Sciatic nerve (tissue), 2 donors: ENCODE measurements around the gene KDM1A. TPM values are rescaled to one million over a fixed set of nuclear protein-coding genes. Genes with fewer than 3 reads are reported as not detected.
"Not testable (repeated sequence)": the region's sequence is repeated elsewhere in the genome, so short reads cannot be mapped to it uniquely, and the experiment has no call there.

Source experiments
- ATAC-seq: fragments of 200-7000 bp; cut with Tn5 transposase; one replicate; pipeline ENCODE4 v1.9.1; 2020; ENCODE audit warnings: mild to moderate bottlenecking, moderate library complexity
- DNase-seq: peaks from one replicate; pipeline ENCODE4 v3.0.0-alpha.2; 2020; ENCODE audit warnings: low spot score
- intact Hi-C: fragments of 100-400 bp; cut with DNase I; formaldehyde crosslinking; loops from one replicate; pipeline ENCODE4 v1.14.2; 2022
- total RNA-seq: library from RNA; stranded (reverse); fragmentation: NEBNext Ultra II Directional; extraction: Animal tissue kit (Norgen Biotek cat#: 25700); gene quantifications from one replicate; pipeline ENCODE4 v1.2.1, GENCODE V29; 2021
- donor health status: DM: no; HTN: no; CAD: no.
- donor health status: DM: no; HTN: no; CAD: no.

The KDM1A gene
- total RNA-seq, 1 donor from 2014 or later = 39.9 TPM

DNA sequence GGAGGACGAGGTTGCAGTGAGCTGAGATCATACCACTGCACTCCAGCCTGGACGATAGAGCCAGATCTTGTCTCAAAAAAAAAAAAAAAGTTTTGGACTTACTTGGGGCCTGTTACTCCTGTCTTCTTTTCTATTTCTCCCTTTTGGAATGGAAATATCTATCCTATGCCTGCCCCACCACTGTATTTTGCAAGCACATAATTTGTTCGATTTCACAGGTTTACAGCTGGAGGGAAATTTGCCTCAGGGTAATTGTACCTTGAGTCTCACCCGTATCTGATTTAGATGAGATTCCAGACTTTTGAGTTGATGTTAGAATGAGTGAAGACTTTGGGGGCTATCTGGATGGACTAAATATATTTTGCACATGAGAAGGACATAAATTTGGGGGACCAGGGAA is 12.2 kb upstream of the KDM1A start:
- intact Hi-C loops = no loop called here
- ATAC-seq (no peak), DNase-seq (no peak)

DNA sequence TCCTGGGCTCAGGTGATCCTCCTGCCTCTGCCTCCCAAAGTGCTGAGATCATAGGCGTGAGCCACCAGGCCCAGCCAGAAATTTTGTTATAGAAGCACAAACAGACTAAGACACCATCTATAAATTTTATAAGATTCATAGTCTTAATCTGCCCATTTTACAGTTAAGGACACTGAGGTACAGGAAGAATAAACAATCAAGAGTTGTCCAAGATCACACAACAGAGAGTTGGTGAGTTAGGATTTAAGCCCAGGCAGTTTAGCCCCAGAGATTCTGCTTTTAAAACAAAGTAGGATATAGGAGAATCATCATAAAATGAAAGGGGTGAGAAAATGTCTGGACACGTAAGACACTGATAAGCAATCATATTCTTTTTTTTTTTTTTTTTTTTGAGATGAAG is 10.4 kb upstream of the KDM1A start:
- DNase-seq (no peak), ATAC-seq (no peak)
- intact Hi-C loops = no loop called here

DNA sequence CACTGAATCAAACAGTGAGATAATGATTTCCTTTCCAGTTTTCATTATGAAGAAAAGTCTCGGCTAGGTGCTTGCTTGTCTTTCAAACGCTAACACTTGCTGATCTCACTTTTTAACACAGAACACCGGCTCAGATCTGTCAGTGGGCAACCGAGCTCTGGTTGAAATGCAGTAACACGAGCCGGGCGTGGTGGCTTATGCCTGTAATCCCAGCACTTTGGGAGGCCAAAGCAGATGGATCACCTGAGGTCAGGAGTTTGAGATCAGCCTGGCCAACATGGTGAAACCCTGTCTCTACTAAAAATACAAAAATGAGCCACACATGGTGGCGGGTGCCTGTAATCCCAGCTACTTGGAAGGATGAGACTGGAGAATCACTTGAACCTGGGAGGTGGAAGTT is 9.2 kb upstream of the KDM1A start:
- ATAC-seq, intact Hi-C loops, DNase-seq: not testable (repeated sequence)

DNA sequence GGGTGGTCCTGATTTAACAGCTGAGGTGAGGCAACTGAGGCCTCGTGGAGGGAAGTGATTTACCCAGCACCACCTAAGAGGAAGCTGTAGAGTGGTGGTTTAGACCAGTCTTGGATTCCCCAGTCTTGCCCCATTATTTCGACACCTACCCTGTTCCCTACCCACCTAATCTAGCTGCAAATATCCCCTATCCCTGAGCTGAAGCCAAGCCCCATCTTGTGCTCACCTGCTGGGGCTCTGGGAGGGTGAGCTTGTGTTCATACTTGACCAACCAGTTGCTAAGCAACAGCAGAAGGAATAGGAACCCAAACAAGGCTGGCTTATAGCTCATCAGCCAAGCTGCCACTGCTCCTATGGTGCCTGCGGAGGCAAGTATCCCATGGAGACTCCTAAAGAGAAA is 5.6 kb upstream of the KDM1A start:
- intact Hi-C loops = no loop called here
- ATAC-seq = no peak
- no peak for DNase-seq

DNA sequence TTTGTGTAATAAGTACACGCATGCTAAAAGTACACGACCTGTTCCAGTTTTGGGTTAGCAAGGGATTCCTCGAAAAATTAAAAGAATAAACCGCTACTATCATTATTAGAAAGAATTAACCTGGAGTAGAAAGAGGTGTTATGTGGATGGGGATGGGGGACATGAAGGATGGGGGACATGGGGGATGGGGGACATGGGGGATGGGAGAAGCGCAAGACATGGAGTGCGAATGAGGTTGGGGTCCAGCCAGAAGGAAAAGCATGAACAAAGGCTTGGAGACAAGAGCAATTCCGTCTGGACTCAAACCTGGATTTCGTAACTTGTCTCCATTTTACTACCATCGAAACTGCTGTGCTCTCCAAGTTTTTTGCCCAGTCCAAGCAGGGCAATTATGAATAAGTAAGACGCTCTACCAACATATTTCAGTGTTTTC is 591 bp upstream of the KDM1A start:
- intact Hi-C loops = no loop called here
- DNase-seq = no peak
- peak; percentile 31 for ATAC-seq

DNA sequence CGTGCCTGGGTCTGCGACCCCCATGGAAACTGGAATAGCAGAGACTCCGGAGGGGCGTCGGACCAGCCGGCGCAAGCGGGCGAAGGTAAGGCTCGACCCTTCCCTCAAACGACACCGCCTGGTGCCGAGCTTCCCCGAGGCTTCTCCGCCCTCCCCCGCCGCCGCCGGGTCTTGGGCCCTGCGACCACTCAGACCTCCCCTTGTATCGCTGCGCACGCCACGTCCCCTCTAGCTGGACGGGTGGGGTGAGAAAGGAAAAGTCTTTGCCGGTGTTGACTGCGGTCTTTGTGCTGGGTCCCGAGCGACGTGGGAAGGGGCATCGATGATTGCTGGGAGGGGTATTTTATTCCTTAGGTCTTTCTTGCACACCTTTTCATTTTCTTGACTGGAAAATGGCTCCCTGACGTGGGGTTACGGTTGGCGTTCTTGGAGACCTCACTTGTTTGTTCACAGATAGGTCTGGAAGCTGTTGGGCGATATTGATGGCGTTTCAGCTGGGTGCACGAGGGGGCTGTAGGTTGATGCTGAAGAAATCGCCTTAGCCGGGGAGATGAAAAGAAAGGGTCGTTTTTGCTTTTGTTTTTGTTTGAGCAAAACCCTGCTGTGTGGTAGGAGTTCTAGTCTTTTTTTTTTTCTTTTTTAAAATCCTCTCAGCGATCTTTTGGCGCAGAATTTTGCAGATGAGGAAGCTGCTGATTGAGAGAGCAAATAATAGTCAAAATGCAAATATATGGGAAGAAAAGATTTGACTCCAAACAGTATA is 776 bp downstream of the KDM1A start:
- peak; percentile 64 for DNase-seq
- intact Hi-C loops = no loop called here
- peak; percentile 21 for ATAC-seq

DNA sequence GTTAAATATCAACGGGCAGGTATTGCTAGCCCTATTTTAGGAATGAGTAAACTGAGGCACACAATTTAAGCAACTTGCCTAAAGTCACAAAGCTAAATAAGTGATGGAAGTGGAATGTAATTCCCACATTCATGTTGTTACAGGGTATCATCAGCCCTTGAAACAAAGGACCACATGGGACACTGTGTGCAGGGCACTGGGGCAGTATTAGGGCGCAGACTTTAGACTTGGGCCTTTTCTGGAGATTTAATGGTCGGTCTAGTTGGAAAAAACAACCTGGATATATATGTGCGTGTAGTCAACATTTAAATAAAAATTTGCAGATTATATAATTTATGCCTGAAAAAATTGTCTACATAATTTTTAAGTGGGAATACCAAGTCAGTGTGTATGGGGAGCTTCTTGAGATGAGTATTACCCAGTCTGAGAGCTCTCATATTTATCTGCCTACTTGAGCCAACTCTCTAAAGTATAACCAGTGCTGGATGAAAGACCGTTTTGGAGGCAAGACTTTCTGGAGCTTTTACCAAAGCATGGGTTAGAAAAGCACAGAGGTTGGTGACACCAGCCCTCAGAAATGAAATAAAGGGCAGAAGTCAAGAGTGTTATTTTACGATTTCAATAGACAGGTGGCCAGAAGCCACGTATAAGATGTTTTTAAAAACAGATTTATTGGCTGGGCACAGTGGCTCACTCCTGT is 1.6 kb downstream of the KDM1A start:
- no peak for ATAC-seq
- DNase-seq = no peak
- intact Hi-C loops = no loop called here

DNA sequence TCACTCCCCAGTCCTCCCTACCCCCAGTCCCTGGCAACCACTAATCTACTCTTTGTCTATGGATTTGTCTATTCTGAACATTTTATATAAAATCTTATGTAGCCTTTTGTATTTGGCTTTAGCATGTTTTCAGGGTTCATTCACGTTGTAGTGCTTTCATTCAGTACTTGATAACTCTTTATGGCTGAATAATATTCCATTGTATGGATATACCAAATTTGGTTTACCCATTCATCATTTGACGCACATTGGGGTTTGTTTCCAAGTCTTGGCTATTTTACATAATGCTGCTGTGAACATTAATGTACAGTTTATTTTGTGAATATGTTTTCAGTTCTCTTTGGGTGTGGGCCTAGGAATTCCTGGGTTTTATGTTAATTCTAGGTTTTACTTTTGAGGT is 2.6 kb downstream of the KDM1A start:
- DNase-seq = no peak
- no peak for ATAC-seq
- intact Hi-C loops = no loop called here

DNA sequence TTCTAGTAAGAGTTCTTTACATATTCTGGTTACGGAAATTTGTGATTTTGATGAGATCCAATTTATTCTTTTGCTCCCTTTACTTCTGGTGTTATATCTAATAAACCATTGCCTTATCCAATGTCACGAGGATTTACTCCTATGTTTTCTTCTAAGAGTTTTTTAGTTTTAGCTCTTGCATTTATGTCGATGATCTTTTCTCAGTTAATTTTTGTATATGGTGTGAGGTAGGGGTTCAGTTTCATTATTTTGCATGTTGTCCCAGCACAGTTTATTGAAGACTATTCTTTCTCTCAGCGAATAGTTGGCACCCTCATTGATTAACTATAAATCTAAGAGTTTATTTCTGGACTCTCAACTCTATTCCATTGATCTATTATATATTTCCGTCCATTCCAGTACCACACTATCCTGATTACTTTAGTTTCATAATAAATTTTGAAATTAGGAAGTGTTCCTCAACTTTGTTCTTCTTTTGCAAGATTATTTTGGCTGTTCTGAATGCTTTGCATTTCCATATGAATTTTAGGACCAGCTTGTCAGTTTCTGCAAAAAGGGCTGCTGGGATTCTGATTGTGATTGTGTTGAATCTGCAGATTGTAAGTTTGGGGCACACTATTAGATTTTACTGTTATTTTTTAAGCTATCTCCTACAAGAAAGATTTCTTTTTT is 4.0 kb downstream of the KDM1A start:
- intact Hi-C loops = no loop called here
- no peak for DNase-seq
- ATAC-seq = no peak

DNA sequence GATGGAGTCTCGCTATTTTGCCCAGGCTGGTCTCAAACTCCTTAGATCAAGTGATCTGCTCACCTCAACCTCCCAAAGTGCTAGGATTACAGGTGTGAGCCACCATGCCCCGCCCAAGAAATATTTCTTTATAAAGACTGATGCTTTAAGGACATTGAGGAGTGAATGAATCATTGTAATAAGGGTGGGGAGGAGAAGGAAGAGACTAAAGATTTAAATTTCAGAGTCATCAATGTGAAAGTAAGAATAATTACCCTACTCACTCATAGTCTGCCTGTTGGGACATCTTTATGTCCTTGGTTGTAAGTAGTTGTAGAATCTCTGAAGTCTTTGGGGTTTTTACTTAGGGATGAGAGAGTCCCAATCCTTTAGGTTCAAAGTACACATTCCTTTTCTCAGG is 7.3 kb downstream of the KDM1A start:
- no peak for ATAC-seq
- intact Hi-C loops = no loop called here
- DNase-seq = no peak

DNA sequence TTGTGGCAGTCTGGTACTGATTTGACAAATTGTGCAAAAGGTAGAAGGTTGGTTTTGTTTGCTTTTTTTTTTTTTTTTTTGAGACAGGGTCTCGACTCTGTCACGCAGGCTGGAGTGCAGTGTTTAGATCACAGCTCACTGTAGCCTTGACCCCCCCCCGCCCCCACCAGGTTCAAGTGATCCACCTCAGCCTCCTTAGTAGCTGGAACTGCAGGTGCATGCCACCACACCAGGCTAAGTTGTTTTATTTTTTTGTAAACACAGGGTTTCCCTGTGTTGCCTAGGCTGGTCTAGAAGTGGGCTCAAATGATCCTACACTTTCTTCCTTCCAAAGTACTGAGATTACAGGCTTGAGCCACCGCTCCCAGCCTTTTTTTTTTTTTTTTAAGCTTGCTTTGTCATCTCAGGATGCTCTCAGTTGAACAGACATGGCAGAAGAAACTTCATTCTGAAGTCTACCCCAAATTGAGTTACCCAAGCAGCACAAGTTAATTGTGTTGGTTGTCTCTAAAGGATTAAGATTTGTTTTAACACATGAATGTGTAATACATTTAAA is 8.2 kb downstream of the KDM1A start:
- DNase-seq (no peak), ATAC-seq (no peak)
- intact Hi-C loops = no loop called here

DNA sequence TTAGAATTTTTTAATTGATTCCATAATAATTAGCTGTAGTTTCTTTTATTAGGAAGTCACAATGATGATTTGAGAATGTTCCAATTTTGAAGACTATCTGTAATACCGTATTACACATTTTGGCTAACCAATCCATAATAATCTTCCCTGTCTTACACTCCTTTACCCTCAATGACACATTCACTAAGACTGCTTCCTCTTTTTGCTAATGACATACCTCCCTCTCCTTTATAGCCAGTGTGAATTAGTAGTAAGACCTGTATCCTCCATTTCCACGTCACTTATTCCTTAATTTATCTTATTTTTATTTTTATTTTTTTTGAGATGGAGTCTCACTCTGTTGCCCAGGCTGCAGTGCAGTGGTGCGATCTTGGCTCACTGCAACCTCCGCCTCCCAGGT is 10.1 kb downstream of the KDM1A start:
- ATAC-seq (no peak), DNase-seq (no peak)
- intact Hi-C loops = no loop called here

DNA sequence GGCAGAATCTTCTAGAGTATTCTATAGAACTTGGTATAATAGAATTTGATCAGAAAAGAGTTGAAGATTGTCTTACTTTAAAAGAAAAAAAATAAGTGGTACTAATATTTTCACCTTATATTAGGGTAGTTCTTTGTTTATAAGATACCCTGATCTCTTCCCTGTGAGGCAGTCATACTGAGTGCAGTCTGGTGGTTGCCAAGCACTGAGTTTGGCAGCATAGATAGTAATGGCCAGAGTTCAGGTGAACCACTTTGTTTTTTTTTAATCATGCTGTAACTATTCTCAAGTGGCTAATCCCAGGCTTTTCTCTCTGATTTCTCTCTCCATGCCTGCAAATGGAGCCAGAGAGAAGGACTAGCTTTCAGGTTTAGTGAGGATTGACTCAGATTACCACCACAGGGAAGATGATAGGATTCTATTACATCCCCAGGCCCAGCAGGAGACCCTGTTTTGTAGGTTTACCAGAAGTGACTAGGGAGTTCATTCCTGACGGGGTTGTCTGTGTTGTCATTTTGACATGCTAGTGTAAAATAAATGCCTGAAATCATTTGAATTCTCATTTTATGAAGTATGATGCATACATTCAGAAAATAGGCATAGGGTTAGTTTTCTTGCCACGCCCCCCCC is 16.7 kb downstream of the KDM1A start:
- DNase-seq (no peak), ATAC-seq (no peak)
- intact Hi-C loops = no loop called here

DNA sequence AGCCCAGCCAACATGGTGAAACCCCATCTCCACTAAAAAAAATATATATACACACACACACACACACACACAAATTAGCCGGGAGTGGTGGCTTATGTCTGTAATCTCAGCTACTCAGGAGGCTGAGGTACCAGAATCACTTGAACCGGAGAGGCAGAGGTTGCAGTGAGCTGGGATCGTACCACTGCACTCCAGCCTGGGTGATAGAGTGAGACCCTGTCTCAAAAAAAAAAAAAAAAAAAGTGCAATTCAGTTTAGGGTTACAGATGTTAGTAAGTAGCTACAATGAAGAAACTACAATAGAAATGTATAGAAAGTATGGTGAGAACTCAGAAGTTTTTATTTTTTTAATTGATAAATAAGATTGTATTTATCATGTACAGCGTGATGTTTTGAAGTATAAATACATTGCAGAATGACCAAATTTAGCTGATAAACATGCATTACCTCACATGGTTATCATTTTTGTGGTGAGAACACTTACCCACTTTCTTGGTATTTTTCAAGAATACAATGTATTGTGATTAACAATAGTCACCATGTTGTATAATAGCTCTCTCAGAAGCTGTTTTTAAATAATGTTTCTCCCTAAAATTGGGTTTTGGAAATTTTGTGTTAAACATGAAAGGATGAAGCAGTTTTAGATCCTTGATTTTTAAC is 17.9 kb downstream of the KDM1A start:
- intact Hi-C loops = no loop called here

DNA sequence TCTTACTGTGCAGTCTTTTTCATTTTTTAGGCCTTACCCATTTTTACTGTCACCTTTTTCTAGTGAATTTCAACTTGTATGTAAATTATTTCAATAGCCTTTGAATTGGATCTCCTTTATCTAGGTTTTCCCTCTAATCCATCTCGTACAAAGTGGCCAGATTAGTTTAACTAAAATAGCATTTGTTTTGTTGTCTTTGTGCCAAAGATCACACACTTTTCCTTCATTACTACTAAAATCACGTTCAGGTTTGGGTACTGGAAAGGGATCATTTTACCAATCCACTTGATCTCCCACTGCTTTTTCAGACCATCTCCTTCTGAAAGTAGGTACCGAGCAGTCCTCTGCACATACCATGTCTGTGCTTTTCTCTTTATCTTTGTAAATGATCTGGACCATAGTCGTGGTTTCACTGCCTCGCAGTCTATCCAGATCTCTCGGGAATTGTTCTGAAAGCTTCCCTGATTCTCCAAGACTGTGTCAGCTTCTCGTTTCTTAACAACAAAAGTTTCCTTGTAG is 20.1 kb downstream of the KDM1A start:
- ATAC-seq (no peak), DNase-seq (no peak)
- intact Hi-C loops = no loop called here

More for the DNA sequence above, 17.9 kb downstream of the KDM1A start:
- DNase-seq (no peak), ATAC-seq (no peak)

DNA sequence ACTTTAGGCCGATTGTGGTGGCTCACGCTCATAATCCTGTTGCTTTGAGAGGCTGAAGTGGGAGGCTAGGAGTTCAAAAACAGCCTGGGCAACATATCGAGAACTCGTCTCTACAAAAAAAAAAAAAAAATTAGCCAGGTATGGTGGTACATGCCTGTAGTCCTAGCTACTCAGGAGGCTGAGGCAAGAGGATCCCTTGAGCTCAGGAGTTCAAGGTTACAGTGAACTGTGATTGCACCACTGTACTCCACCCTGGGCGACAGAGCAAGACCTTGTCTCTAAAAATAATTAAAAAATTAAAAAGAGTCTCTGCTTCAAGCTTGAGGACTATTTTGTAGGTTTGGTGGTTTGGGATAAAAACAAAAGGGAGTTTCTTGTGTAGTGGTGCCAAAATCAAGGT is 21.2 kb downstream of the KDM1A start:
- ATAC-seq (no peak), DNase-seq (no peak)
- intact Hi-C loops = no loop called here

DNA sequence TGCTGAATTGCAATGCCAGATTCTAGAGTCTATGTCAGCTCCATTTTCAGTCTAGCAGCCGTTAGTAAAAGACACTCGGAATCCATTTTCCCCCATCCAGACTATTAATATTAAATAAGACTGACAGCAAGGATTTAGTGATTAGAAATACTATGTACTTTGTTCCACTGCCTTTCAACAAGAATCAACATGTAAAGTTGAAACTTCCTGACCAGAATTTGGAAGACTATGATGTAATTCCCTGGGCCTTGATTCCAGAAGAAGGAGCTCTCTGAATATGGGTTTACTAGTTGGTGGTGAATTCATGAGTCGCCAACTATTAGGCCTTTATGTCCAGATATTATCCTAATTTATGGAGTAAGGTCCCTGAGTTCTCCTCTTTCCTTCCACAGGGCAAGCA is 24.8 kb downstream of the KDM1A start:
- ATAC-seq (no peak), DNase-seq (no peak)
- intact Hi-C loops = no loop called here

DNA sequence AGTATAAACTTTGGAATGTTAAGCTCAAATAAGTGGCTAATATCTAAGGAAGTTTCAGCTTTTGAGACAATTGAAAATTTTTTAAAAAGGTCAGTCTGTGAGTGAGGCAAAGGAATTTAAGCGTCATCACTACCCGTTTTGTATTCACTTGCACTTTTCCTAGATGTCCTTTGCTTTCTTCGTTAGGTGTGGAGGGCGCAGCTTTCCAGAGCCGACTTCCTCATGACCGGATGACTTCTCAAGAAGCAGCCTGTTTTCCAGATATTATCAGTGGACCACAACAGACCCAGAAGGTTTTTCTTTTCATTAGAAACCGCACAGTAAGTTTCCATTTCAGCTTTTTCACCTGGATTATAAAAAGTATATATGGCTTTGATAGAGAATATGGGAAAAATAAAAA is 30.9 kb downstream of the KDM1A start:
- DNase-seq (no peak), ATAC-seq (no peak)
- intact Hi-C loops = no loop called here
